CMK (cell line): ENCODE measurements around the gene PPM1M.

Source experiments
- DNase-seq: peaks from one replicate; pipeline ENCODE4 v3.0.0-alpha.2; 2010; ENCODE audit warnings: low read depth

PPM1M gene

GRCh38 chr3:52297242-52298148 lies 51.9 kb downstream of the PPM1M start:
- DNase-seq: no peak

GRCh38 chr3:52298149-52299098 lies 52.9 kb downstream of the PPM1M start:
- DNase-seq: no peak

- DNase-seq: no peak
Observed at GRCh38 chr3:52299247-52299878, 53.8 kb downstream of the PPM1M start.
